ENCODE measurements around the gene UBE4A.
A peak's percentile ranks its signal among the peaks of the same experiment; 100 is the strongest.

UBE4A gene

GRCh38 chr11:118430956-118431355, 71.6 kb downstream of the UBE4A start:
- H3K27ac ChIP-seq: no peak overlapping the region
- no peak overlapping the region for H3K4me3 ChIP-seq
- no peak for DNase-seq (ENCODE audit: low spot score)
- no peak for TF ChIP-seq CTCF (IDR thresholded peaks at IDR 0.05)

- TF ChIP-seq CTCF (IDR thresholded peaks at IDR 0.05): no peak
- peak overlapping the region; percentile 92 for H3K4me3 ChIP-seq
- H3K27ac ChIP-seq: no peak overlapping the region
- no peak for DNase-seq (ENCODE audit: low spot score)
Observed at GRCh38 chr11:118434123-118434552, 74.7 kb downstream of the UBE4A start.

GRCh38 chr11:118434553-118435289, 75.3 kb downstream of the UBE4A start:
- Histone ChIP-seq H3K27ac (peak overlapping the region; percentile 90 to 94), H3K4me3 (peak overlapping the region; percentile 92)
- peak; percentile 78 for DNase-seq (ENCODE audit: low spot score)
- no peak for TF ChIP-seq CTCF (IDR thresholded peaks at IDR 0.05)

- DNase-seq (ENCODE audit: low spot score): peak; percentile 75
- Histone ChIP-seq H3K4me3 (peak overlapping the region; percentile 92), H3K27ac (peak overlapping the region; percentile 90 to 94)
- TF ChIP-seq CTCF (IDR thresholded peaks at IDR 0.05): no peak
Observed at GRCh38 chr11:118435290-118435892, 76.0 kb downstream of the UBE4A start.

- TF ChIP-seq CTCF (IDR thresholded peaks at IDR 0.05): no peak
- DNase-seq (ENCODE audit: low spot score): peak; percentile 99
- Histone ChIP-seq H3K4me3 (peak within 1 kb of the TSS; percentile 92), H3K27ac (peak within 1 kb of the TSS; percentile 90 to 94)
Observed at GRCh38 chr11:118435893-118436624, 76.7 kb downstream of the UBE4A start, which contains the start of gene KMT2A. KMT2A (plus strand) TSS chr11:118436492; CDS start chr11:118436513, 21 bp downstream.

- no peak for TF ChIP-seq CTCF (IDR thresholded peaks at IDR 0.05)
- Histone ChIP-seq H3K4me3 (peak overlapping the region; percentile 92), H3K27ac (peak overlapping the region; percentile 90 to 94)
- DNase-seq (ENCODE audit: low spot score): peak; percentile 73
Observed at GRCh38 chr11:118436639-118437207, 77.3 kb downstream of the UBE4A start.
